ENCODE results near the gene NKAPD1. TPM values are rescaled to one million over a fixed set of nuclear protein-coding genes. Genes with fewer than 3 reads are reported as not detected.
"Not testable (repeated sequence)": the region's sequence is repeated elsewhere in the genome, so short reads cannot be mapped to it uniquely, and the experiment has no call there.

The NKAPD1 gene
- total RNA-seq, 2 experiments from 2014 or later: 14.8 to 19.6 TPM

- CTCF ChIA-PET: interaction anchor here (0.9 to 2.8 kb wide), 5 partner anchors 13 to 156 kb away, joined by 3 to 13 read pairs (median 3); partner anchors contain the start of genes NKAPD1 and PIH1D2
- no peak for DNase-seq
- intact Hi-C loops (cut with micrococcal nuclease): loop anchor here (2.0 to 10.0 kb wide), 4 partner anchors 38 to 1688 kb away; partner anchors contain the start of genes CLDN25, PPP2R1B, SIK2 and ZW10
- H3K4me3 Mint-ChIP-seq: peak overlapping the region; percentile 97
- H3K27ac Mint-ChIP-seq: peak overlapping the region; percentile 93
- H3K4me1 Mint-ChIP-seq (ENCODE audit: low read depth): peaks cover 64% of the 10 kb centered on the region
- H3K27me3 Mint-ChIP-seq (ENCODE audit: low read depth): no peaks in the 10 kb centered on the region
- no peaks in the 10 kb centered on the region for H3K9me3 Mint-ChIP-seq
- H3K36me3 Mint-ChIP-seq (ENCODE audit: low read depth): peaks cover 61% of the 10 kb centered on the region
Measured at GRCh38 chr11:112087212-112087611, 13.1 kb downstream of the NKAPD1 start.

- intact Hi-C loops (cut with micrococcal nuclease); H3K27ac Mint-ChIP-seq; H3K4me1 Mint-ChIP-seq (ENCODE audit: low read depth); DNase-seq; H3K9me3 Mint-ChIP-seq; H3K4me3 Mint-ChIP-seq; H3K27me3 Mint-ChIP-seq (ENCODE audit: low read depth): not testable (repeated sequence)
- peaks cover 23% of the 10 kb centered on the region for H3K36me3 Mint-ChIP-seq (ENCODE audit: low read depth)
- CTCF ChIA-PET: interaction anchor here (0.6 kb wide), 1 partner anchor 1811 kb away, joined by 4 read pairs; no protein-coding TSS in a partner anchor
Measured at GRCh38 chr11:112095302-112095701, 21.2 kb downstream of the NKAPD1 start.

GRCh38 chr11:112096194-112096593 lies 22.1 kb downstream of the NKAPD1 start:
- H3K4me3 Mint-ChIP-seq: no peak overlapping the region
- H3K27ac Mint-ChIP-seq: no peak overlapping the region
- intact Hi-C loops (cut with micrococcal nuclease): no loop called here
- no peaks in the 10 kb centered on the region for H3K9me3 Mint-ChIP-seq
- no peaks in the 10 kb centered on the region for H3K4me1 Mint-ChIP-seq (ENCODE audit: low read depth)
- CTCF ChIA-PET: interaction anchor here (0.8 kb wide), 1 partner anchor 24 kb away, joined by 3 read pairs; no protein-coding TSS in a partner anchor
- H3K36me3 Mint-ChIP-seq (ENCODE audit: low read depth): peaks cover 18% of the 10 kb centered on the region
- DNase-seq: no peak
- H3K27me3 Mint-ChIP-seq (ENCODE audit: low read depth): no peaks in the 10 kb centered on the region

GRCh38 chr11:112097734-112098528 lies 23.8 kb downstream of the NKAPD1 start:
- intact Hi-C loops (cut with micrococcal nuclease): no loop called here
- no peaks in the 10 kb centered on the region for H3K9me3 Mint-ChIP-seq
- no peak overlapping the region for H3K4me3 Mint-ChIP-seq
- CTCF ChIA-PET: interaction anchor here (1.7 kb wide), 1 partner anchor 15 kb away, joined by 9 read pairs; no protein-coding TSS in a partner anchor
- no peaks in the 10 kb centered on the region for H3K27me3 Mint-ChIP-seq (ENCODE audit: low read depth)
- peaks cover 11% of the 10 kb centered on the region for H3K36me3 Mint-ChIP-seq (ENCODE audit: low read depth)
- no peak overlapping the region for H3K27ac Mint-ChIP-seq
- H3K4me1 Mint-ChIP-seq (ENCODE audit: low read depth): no peaks in the 10 kb centered on the region
- no peak for DNase-seq

- peaks cover 7% of the 10 kb centered on the region for H3K36me3 Mint-ChIP-seq (ENCODE audit: low read depth)
- DNase-seq: no peak
- CTCF ChIA-PET: interaction anchor here (1.0 kb wide), 1 partner anchor 14 kb away, joined by 6 read pairs; no protein-coding TSS in a partner anchor
- intact Hi-C loops (cut with micrococcal nuclease): no loop called here
- no peaks in the 10 kb centered on the region for H3K9me3 Mint-ChIP-seq
- H3K27ac Mint-ChIP-seq: no peak overlapping the region
- H3K4me3 Mint-ChIP-seq: no peak overlapping the region
- peaks cover 2% of the 10 kb centered on the region for H3K4me1 Mint-ChIP-seq (ENCODE audit: low read depth)
- H3K27me3 Mint-ChIP-seq (ENCODE audit: low read depth): no peaks in the 10 kb centered on the region
Measured at GRCh38 chr11:112100462-112100861, 26.4 kb downstream of the NKAPD1 start.

GRCh38 chr11:112103446-112103845 lies 29.3 kb downstream of the NKAPD1 start:
- peaks cover 2% of the 10 kb centered on the region for H3K4me1 Mint-ChIP-seq (ENCODE audit: low read depth)
- no peaks in the 10 kb centered on the region for H3K9me3 Mint-ChIP-seq
- no peaks in the 10 kb centered on the region for H3K27me3 Mint-ChIP-seq (ENCODE audit: low read depth)
- no peak overlapping the region for H3K4me3 Mint-ChIP-seq
- peaks cover 2% of the 10 kb centered on the region for H3K36me3 Mint-ChIP-seq (ENCODE audit: low read depth)
- no peak for DNase-seq
- H3K27ac Mint-ChIP-seq: no peak overlapping the region
- intact Hi-C loops (cut with micrococcal nuclease): no loop called here
- CTCF ChIA-PET: interaction anchor here (1.0 to 1.8 kb wide), 4 partner anchors 9 to 485 kb away, joined by 3 to 9 read pairs (median 4); no protein-coding TSS in a partner anchor

- Mint-ChIP-seq H3K27ac (no peak overlapping the region), H3K27me3 (ENCODE audit: low read depth) (no peaks in the 10 kb centered on the region), H3K4me1 (ENCODE audit: low read depth) (peaks cover 2% of the 10 kb centered on the region), H3K9me3 (no peaks in the 10 kb centered on the region), H3K36me3 (ENCODE audit: low read depth) (peaks cover 4% of the 10 kb centered on the region), H3K4me3 (no peak overlapping the region)
- intact Hi-C loops (cut with micrococcal nuclease): no loop called here
- DNase-seq: no peak
- CTCF ChIA-PET: interaction anchor here (1.1 to 1.3 kb wide), 2 partner anchors 13 to 174 kb away, joined by 6 to 8 read pairs; no protein-coding TSS in a partner anchor
Measured at GRCh38 chr11:112106070-112106469, 32.0 kb downstream of the NKAPD1 start.

GRCh38 chr11:112113539-112114457 lies 39.7 kb downstream of the NKAPD1 start:
- Mint-ChIP-seq H3K27me3 (ENCODE audit: low read depth) (no peaks in the 10 kb centered on the region), H3K27ac (no peak overlapping the region), H3K9me3 (no peaks in the 10 kb centered on the region), H3K36me3 (ENCODE audit: low read depth) (peaks cover 9% of the 10 kb centered on the region), H3K4me3 (no peak overlapping the region), H3K4me1 (ENCODE audit: low read depth) (peaks cover 8% of the 10 kb centered on the region)
- CTCF ChIA-PET: interaction anchor here (0.6 to 4.1 kb wide), 35 partner anchors 8 to 1686 kb away, joined by 3 to 46 read pairs (median 5); partner anchors contain the start of gene BCO2
- no peak for DNase-seq
- intact Hi-C loops (cut with micrococcal nuclease): loop anchor here (1.0 to 2.0 kb wide), 3 partner anchors 62 to 167 kb away; partner anchors contain the start of gene BCO2

- no peaks in the 10 kb centered on the region for H3K27me3 Mint-ChIP-seq (ENCODE audit: low read depth)
- DNase-seq: no peak
- H3K4me1 Mint-ChIP-seq (ENCODE audit: low read depth): peaks cover 8% of the 10 kb centered on the region
- peaks cover 9% of the 10 kb centered on the region for H3K36me3 Mint-ChIP-seq (ENCODE audit: low read depth)
- intact Hi-C loops (cut with micrococcal nuclease): no loop called here
- H3K9me3 Mint-ChIP-seq: no peaks in the 10 kb centered on the region
- CTCF ChIA-PET: interaction anchor here (0.7 to 4.1 kb wide), 18 partner anchors 7 to 467 kb away, joined by 3 to 46 read pairs (median 6); partner anchors contain the start of gene BCO2
- H3K4me3 Mint-ChIP-seq: no peak overlapping the region
- no peak overlapping the region for H3K27ac Mint-ChIP-seq
Measured at GRCh38 chr11:112114460-112114859, 40.4 kb downstream of the NKAPD1 start.

- H3K4me3 Mint-ChIP-seq: no peak overlapping the region
- intact Hi-C loops (cut with micrococcal nuclease): no loop called here
- H3K9me3 Mint-ChIP-seq: no peaks in the 10 kb centered on the region
- H3K27ac Mint-ChIP-seq: no peak overlapping the region
- no peaks in the 10 kb centered on the region for H3K27me3 Mint-ChIP-seq (ENCODE audit: low read depth)
- peaks cover 13% of the 10 kb centered on the region for H3K4me1 Mint-ChIP-seq (ENCODE audit: low read depth)
- CTCF ChIA-PET: interaction anchor here (0.6 to 2.2 kb wide), 5 partner anchors 18 to 60 kb away, joined by 3 to 8 read pairs (median 4); partner anchors contain the start of gene BCO2
- H3K36me3 Mint-ChIP-seq (ENCODE audit: low read depth): peaks cover 8% of the 10 kb centered on the region
- DNase-seq: no peak
Measured at GRCh38 chr11:112115386-112115785, 41.3 kb downstream of the NKAPD1 start.

- no peak for DNase-seq
- H3K27ac Mint-ChIP-seq: no peak overlapping the region
- no peaks in the 10 kb centered on the region for H3K9me3 Mint-ChIP-seq
- H3K4me1 Mint-ChIP-seq (ENCODE audit: low read depth): peaks cover 16% of the 10 kb centered on the region
- peaks cover 5% of the 10 kb centered on the region for H3K36me3 Mint-ChIP-seq (ENCODE audit: low read depth)
- CTCF ChIA-PET: interaction anchor here (0.6 kb wide), 1 partner anchor 116 kb away, joined by 4 read pairs; no protein-coding TSS in a partner anchor
- H3K4me3 Mint-ChIP-seq: no peak overlapping the region
- no peaks in the 10 kb centered on the region for H3K27me3 Mint-ChIP-seq (ENCODE audit: low read depth)
- intact Hi-C loops (cut with micrococcal nuclease): no loop called here
Measured at GRCh38 chr11:112118176-112118575, 44.1 kb downstream of the NKAPD1 start.

Data from activated naive CD4-positive, alpha-beta T cell treated with anti-CD3 and anti-CD28 coated beads for 36 hours (primary cell).